H9 (cell line): ENCODE data around the gene ACTN4. TPM values are rescaled to one million over a fixed set of nuclear protein-coding genes. Genes with fewer than 3 reads are reported as not detected.
A peak's percentile ranks its signal among the peaks of the same experiment; 100 is the strongest.

Source experiments
- DNase-seq: peaks from one replicate; pipeline ENCODE4 v3.0.0-alpha.2; 2017
- H2AFZ ChIP-seq: one replicate; pipeline ENCODE4 v1.6.1; 2013; ENCODE audit warnings: mild to moderate bottlenecking, low read length, control low read depth, moderate library complexity
- H2AK5ac ChIP-seq: 2 replicates; pipeline ENCODE4 v1.6.1; 2013; ENCODE audit warnings: low read length, control low read depth, mixed read lengths; ENCODE audit not compliant: insufficient read length
- H2BK120ac ChIP-seq: one replicate; pipeline ENCODE4 v1.6.1; 2013; ENCODE audit warnings: low read depth, mild to moderate bottlenecking, low read length, control low read depth, inconsistent platforms; ENCODE audit not compliant: poor library complexity, severe bottlenecking
- H2BK12ac ChIP-seq: 2 replicates; pipeline ENCODE4 v1.6.1; 2013; ENCODE audit warnings: low read length, control low read depth, mixed read lengths, low read depth; ENCODE audit not compliant: insufficient read length
- H2BK15ac ChIP-seq: 2 replicates; pipeline ENCODE4 v1.6.1; 2013; ENCODE audit warnings: low read depth, low read length, control low read depth
- H2BK20ac ChIP-seq: one replicate; pipeline ENCODE4 v1.6.1; 2013; ENCODE audit warnings: low read depth, mild to moderate bottlenecking, low read length, control low read depth, inconsistent platforms; ENCODE audit not compliant: poor library complexity, severe bottlenecking
- H2BK5ac ChIP-seq: 2 replicates; pipeline ENCODE4 v1.6.1; 2013; ENCODE audit warnings: low read length, control low read depth, mixed read lengths; ENCODE audit not compliant: insufficient read length
- H3K14ac ChIP-seq: 2 replicates; pipeline ENCODE4 v1.6.1; 2013; ENCODE audit warnings: low read length, control low read depth; ENCODE audit not compliant: insufficient read depth
- H3K18ac ChIP-seq: 2 replicates; pipeline ENCODE4 v1.6.1; 2013; ENCODE audit warnings: low read depth, mild to moderate bottlenecking, mixed read lengths, low read length, control low read depth; ENCODE audit not compliant: insufficient read length
- H3K23ac ChIP-seq: 2 replicates; pipeline ENCODE4 v1.6.1; 2013; ENCODE audit warnings: low read length, control low read depth, mixed read lengths, low read depth; ENCODE audit not compliant: insufficient read length
- H3K23me2 ChIP-seq: 2 replicates; pipeline ENCODE4 v1.6.1; 2013; ENCODE audit warnings: low read depth, mild to moderate bottlenecking, mixed read lengths, low read length, control low read depth; ENCODE audit not compliant: insufficient read length, poor library complexity, severe bottlenecking
- H3K27ac ChIP-seq: 2 replicates; pipeline ENCODE4 v1.5.1; 2013; ENCODE audit warnings: low read length, control low read depth, mixed read lengths, low read depth; ENCODE audit not compliant: insufficient read length
- H3K27me3 ChIP-seq: 2 replicates; pipeline ENCODE4 v1.6.1; 2013; ENCODE audit warnings: low read length, control low read depth, inconsistent platforms; ENCODE audit not compliant: insufficient read depth
- H3K4ac ChIP-seq: 2 replicates; pipeline ENCODE4 v1.6.1; 2013; ENCODE audit warnings: low read depth, mild to moderate bottlenecking, control low read depth, inconsistent platforms, low read length, moderate library complexity
- H3K4me1 ChIP-seq: 2 replicates; pipeline ENCODE4 v1.6.1; 2013; ENCODE audit warnings: low read length, control low read depth, inconsistent platforms; ENCODE audit not compliant: insufficient read depth
- H3K4me2 ChIP-seq: 2 replicates; pipeline ENCODE4 v1.6.1; 2013; ENCODE audit warnings: low read length, control low read depth, mixed read lengths; ENCODE audit not compliant: insufficient read length, insufficient read depth
- H3K56ac ChIP-seq: 2 replicates; pipeline ENCODE4 v1.6.1; 2013; ENCODE audit warnings: low read depth, mild to moderate bottlenecking, mixed read lengths, low read length, control low read depth; ENCODE audit not compliant: insufficient read length
- H3K79me1 ChIP-seq: 2 replicates; pipeline ENCODE4 v1.6.1; 2013; ENCODE audit warnings: low read depth, mild to moderate bottlenecking, moderate library complexity, low read length, control low read depth, inconsistent platforms; ENCODE audit not compliant: insufficient read depth, poor library complexity, severe bottlenecking
- H3K79me2 ChIP-seq: 2 replicates; pipeline ENCODE4 v1.6.1; 2013; ENCODE audit warnings: low read length, control low read depth, inconsistent platforms; ENCODE audit not compliant: insufficient read depth
- H3K9ac ChIP-seq: 2 replicates; pipeline ENCODE4 v1.6.1; 2013; ENCODE audit warnings: low read length, control low read depth, mixed read lengths; ENCODE audit not compliant: insufficient read length; ENCODE audit errors: extremely low read depth
- H3K9me3 ChIP-seq: one replicate; pipeline ENCODE4 v1.6.1; 2013; ENCODE audit warnings: low read depth, low read length, inconsistent platforms; ENCODE audit not compliant: control insufficient read depth
- H3T11ph ChIP-seq: one replicate; pipeline ENCODE4 v1.6.1; 2013; ENCODE audit warnings: mild to moderate bottlenecking, low read length, control low read depth, inconsistent platforms
- H4K20me1 ChIP-seq: one replicate; pipeline ENCODE4 v1.6.1; 2013; ENCODE audit not compliant: control insufficient read depth, insufficient read length, insufficient read depth
- H4K5ac ChIP-seq: 2 replicates; pipeline ENCODE4 v1.6.1; 2013; ENCODE audit warnings: low read depth, mild to moderate bottlenecking, mixed read lengths, low read length, control low read depth; ENCODE audit not compliant: insufficient read length
- H4K8ac ChIP-seq: replicated peaks from 2 replicates; pipeline ENCODE4 v1.6.1; 2013; ENCODE audit warnings: low read length, control low read depth, mixed read lengths, low read depth; ENCODE audit not compliant: insufficient read length
- H4K91ac ChIP-seq: 2 replicates; pipeline ENCODE4 v1.6.1; 2013; ENCODE audit warnings: low read depth, mild to moderate bottlenecking, moderate library complexity, mixed read lengths, low read length, control low read depth; ENCODE audit not compliant: insufficient read length
- H3K27ac Mint-ChIP-seq, 3 experiments: 2 replicates in 2 of 3; 3 replicates in 1 of 3; pipeline ENCODE4 v1.8.0; 2020 to 2021; ENCODE audit warnings: mixed read lengths in 3 of 3, mild to moderate bottlenecking in 1 of 3, moderate library complexity in 1 of 3
- H3K27me3 Mint-ChIP-seq: 2 replicates; pipeline ENCODE4 v1.8.0; 2021; ENCODE audit warnings: low read depth, mild to moderate bottlenecking, moderate library complexity, mixed read lengths
- H3K36me3 Mint-ChIP-seq, 3 experiments: 2 replicates in 2 of 3; 3 replicates in 1 of 3; pipeline ENCODE4 v1.8.0; 2020 to 2021; ENCODE audit warnings: low read depth in 3 of 3, mixed read lengths in 3 of 3; ENCODE audit not compliant: insufficient read depth in 1 of 3
- H3K4me1 Mint-ChIP-seq, 2 experiments: 2 replicates each; pipeline ENCODE4 v1.8.0; 2020; ENCODE audit warnings: mixed read lengths in 2 of 2
- H3K4me3 Mint-ChIP-seq, 2 experiments: 2 replicates in 1 of 2; 3 replicates in 1 of 2; pipeline ENCODE4 v1.8.0; 2020 to 2021; ENCODE audit warnings: mild to moderate bottlenecking in 2 of 2, mixed read lengths in 2 of 2, moderate library complexity in 1 of 2
- H3K9me3 Mint-ChIP-seq, 2 experiments: 2 replicates in 1 of 2; 3 replicates in 1 of 2; pipeline ENCODE4 v1.8.0; 2020; ENCODE audit warnings: mild to moderate bottlenecking in 2 of 2, mixed read lengths in 2 of 2, moderate library complexity in 1 of 2
- CTCF ChIP-seq: fragments of 200-600 bp; sonication (generic); conservative IDR thresholded peaks from 3 replicates; pipeline ENCODE4 v1.8.0; 2021; ENCODE audit warnings: antibody characterized with exemption, mild to moderate bottlenecking
- WGBS: extraction: QIAGEN DNeasy Blood & Tissue Kit; methylation state at CpG from one replicate; pipeline ENCODE4 v1.1.7; 2013; ENCODE audit warnings: missing lambda C conversion rate, low lambda C conversion rate, mixed read lengths; ENCODE audit not compliant: insufficient read length; ENCODE audit errors: extremely low coverage; 5-methylcytosine and 5-hydroxymethylcytosine counted together
- total RNA-seq: library from RNA; stranded (reverse); gene quantifications from 2 replicates; pipeline ENCODE4 v1.2.1, GENCODE V29; 2021

ACTN4 gene
- total RNA-seq, 1 experiment from 2014 or later: 369 TPM

- no peaks in the 10 kb centered on the region for H4K20me1 ChIP-seq
- no peak overlapping the region for H3K9ac ChIP-seq
- no peak overlapping the region for H3K27ac ChIP-seq
- H3K4me3 Mint-ChIP-seq: peak overlapping the region in 1 of 2 experiments; percentile 65; a peak in 3 of 5 replicates
- H4K5ac ChIP-seq: no peak overlapping the region
- H2BK15ac ChIP-seq: no peak overlapping the region
- H3K23ac ChIP-seq: no peak overlapping the region
- H3K4ac ChIP-seq: no peak overlapping the region
- no peak overlapping the region for H3T11ph ChIP-seq
- no peak overlapping the region for H3K18ac ChIP-seq
- no peak overlapping the region for H2BK5ac ChIP-seq
- H3K4me2 ChIP-seq: no peak overlapping the region
- no peak overlapping the region for H2AK5ac ChIP-seq
- no peak overlapping the region for H2BK20ac ChIP-seq
- no peak overlapping the region for H2BK12ac ChIP-seq
- H3K27me3 Mint-ChIP-seq: no peaks in the 10 kb centered on the region
- no peaks in the 10 kb centered on the region for H3K9me3 ChIP-seq
- peaks cover 3% of the 10 kb centered on the region for H3K23me2 ChIP-seq
- no peak for DNase-seq
- WGBS: no CpG with 5 or more reads among the region's 5 CpGs
- peak overlapping the region; percentile 37 to 88 (median 69); a peak in 4 of 7 replicates for H3K27ac Mint-ChIP-seq
- no peak overlapping the region for H4K91ac ChIP-seq
- TF ChIP-seq CTCF: no peak
- H3K4me1 Mint-ChIP-seq: peaks cover 79 to 82% of the 10 kb centered on the region in 2 experiments
- peaks cover 12 to 29% (median 23%) of the 10 kb centered on the region in 3 experiments; a peak in 6 of 7 replicates for H3K36me3 Mint-ChIP-seq
- peaks cover 4% of the 10 kb centered on the region for H3K79me1 ChIP-seq
- H3K14ac ChIP-seq: no peak overlapping the region
- no peak overlapping the region for H2AFZ ChIP-seq
- H3K4me1 ChIP-seq: peaks cover 31% of the 10 kb centered on the region
- H4K8ac ChIP-seq: no peak overlapping the region
- H3K9me3 Mint-ChIP-seq: peaks cover 0 to 2% of the 10 kb centered on the region in 2 experiments; a peak in 1 of 5 replicates
- H3K27me3 ChIP-seq: no peaks in the 10 kb centered on the region
- no peak overlapping the region for H2BK120ac ChIP-seq
- H3K56ac ChIP-seq: no peak overlapping the region
- H3K79me2 ChIP-seq: peaks cover 75% of the 10 kb centered on the region
Measured at GRCh38 chr19:38655148-38655824, 7.8 kb downstream of the ACTN4 start.
